Activated naive CD8-positive, alpha-beta T cell treated with anti-CD3 and anti-CD28 coated beads, Interleukin-2, amount 10 ng/mL, durations not matched to agents 7 days and 5 days (primary cell): ENCODE measurements around the gene EIF3L. TPM values are rescaled to one million over a fixed set of nuclear protein-coding genes. Genes with fewer than 3 reads are reported as not detected.

ENCODE experiments used
- ATAC-seq: fragments of 150-1000 bp; cut with Tn5 transposase; one replicate; pipeline ENCODE4 v1.10.0; 2021; ENCODE audit warnings: low read depth, moderate library complexity
- POLR2A ChIA-PET: fragments of 350-600 bp; sonication (Branson Sonifier 250); formaldehyde crosslinking; loops from one replicate; lab custom pipeline; 2021; ENCODE audit warnings: antibody characterized with exemption; lab: Charles Lee
- DNase-seq: peaks from one replicate; pipeline ENCODE4 v3.0.0; 2021
- H3K27ac Mint-ChIP-seq: one replicate; pipeline ENCODE4 v1.8.0; 2022; ENCODE audit warnings: mild to moderate bottlenecking, mixed read lengths
- H3K27me3 Mint-ChIP-seq: one replicate; pipeline ENCODE4 v1.8.0; 2022; ENCODE audit warnings: mild to moderate bottlenecking, moderate library complexity, mixed read lengths
- H3K36me3 Mint-ChIP-seq: one replicate; pipeline ENCODE4 v1.8.0; 2021; ENCODE audit warnings: mild to moderate bottlenecking, mixed read lengths
- H3K4me1 Mint-ChIP-seq: one replicate; pipeline ENCODE4 v1.8.0; 2021; ENCODE audit warnings: mixed read lengths
- H3K4me3 Mint-ChIP-seq: one replicate; pipeline ENCODE4 v1.8.0; 2022; ENCODE audit warnings: mild to moderate bottlenecking, moderate library complexity, mixed read lengths
- H3K9me3 Mint-ChIP-seq: one replicate; pipeline ENCODE4 v1.8.0; 2021; ENCODE audit warnings: mixed read lengths
- microRNA-seq: library from miRNA; unstranded; fragments of <30 nt; microRNA quantifications from one replicate; pipeline ENCODE4 v1.2.0, GENCODE V29; 2022
- total RNA-seq, 2 experiments: library from RNA; stranded (reverse); gene quantifications; one replicate each; pipeline ENCODE4 v1.2.3, GENCODE V29; 2021

The EIF3L gene
- total RNA-seq, 2 experiments from 2014 or later = 328 to 368 TPM

DNA sequence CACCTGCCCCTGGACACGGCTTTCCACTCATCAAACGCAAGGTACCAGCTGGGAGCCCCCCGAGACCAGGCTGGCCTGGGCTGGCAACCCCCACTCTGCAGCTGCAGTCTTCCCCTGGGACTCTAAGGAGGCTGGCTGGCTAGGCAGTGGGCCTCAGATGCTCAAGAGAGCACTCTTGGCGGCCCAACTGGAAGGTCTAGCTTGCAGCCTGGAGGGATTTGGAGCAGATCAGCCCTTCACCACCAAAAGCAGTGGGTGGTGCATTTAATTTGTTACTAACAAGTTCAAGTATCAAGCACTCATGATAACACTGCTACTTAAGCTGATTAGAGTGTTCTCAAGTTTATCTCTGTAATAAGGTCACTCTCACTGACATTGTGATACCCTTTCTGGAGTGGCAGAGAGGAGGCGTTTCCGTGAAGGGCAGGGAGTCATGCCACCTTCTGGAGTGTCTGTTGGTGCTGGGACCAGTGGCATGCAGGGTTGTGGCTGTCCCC lies 82.7 kb downstream of the EIF3L start:
- H3K27me3 Mint-ChIP-seq = no peaks in the 10 kb centered on the region
- H3K4me1 Mint-ChIP-seq = peaks cover 6% of the 10 kb centered on the region
- no peak overlapping the region for H3K27ac Mint-ChIP-seq
- H3K36me3 Mint-ChIP-seq = peaks cover 2% of the 10 kb centered on the region
- no peak overlapping the region for H3K4me3 Mint-ChIP-seq
- no peak for ATAC-seq
- H3K9me3 Mint-ChIP-seq = no peaks in the 10 kb centered on the region
- POLR2A ChIA-PET = interaction anchor here (0.6 to 1.6 kb wide), 3 partner anchors 26 to 56 kb away, joined by 3 to 7 read pairs (median 5); partner anchors contain the start of gene MICALL1
- no peak for DNase-seq

DNA sequence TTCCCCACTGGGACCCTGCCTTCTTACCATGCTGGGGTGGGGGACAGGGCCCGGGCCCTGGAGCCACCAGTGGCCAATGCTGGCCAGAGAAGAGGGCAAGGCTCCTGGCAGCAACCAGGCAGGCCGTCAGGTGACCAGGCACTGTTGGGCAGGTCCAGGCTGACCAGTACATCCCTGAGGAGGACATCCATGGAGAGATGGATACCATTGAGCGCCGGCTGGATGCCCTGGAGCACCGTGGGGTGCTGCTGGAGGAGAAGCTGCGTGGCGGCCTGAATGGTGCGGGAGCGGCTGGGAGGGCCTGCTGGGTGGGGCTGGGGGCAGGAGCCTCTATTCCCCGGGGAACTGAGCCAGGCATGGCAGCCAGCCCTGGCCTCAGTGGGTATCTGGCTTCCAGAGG lies 83.2 kb downstream of the EIF3L start:
- POLR2A ChIA-PET = interaction anchor here (1.1 to 1.6 kb wide), 2 partner anchors 26 to 36 kb away, joined by 3 to 5 read pairs; partner anchors contain the start of gene MICALL1
- Mint-ChIP-seq H3K4me1 (peaks cover 6% of the 10 kb centered on the region), H3K36me3 (peaks cover 2% of the 10 kb centered on the region), H3K27me3 (no peaks in the 10 kb centered on the region), H3K27ac (no peak overlapping the region), H3K9me3 (no peaks in the 10 kb centered on the region), H3K4me3 (no peak overlapping the region)
- DNase-seq (no peak), ATAC-seq (no peak)

DNA sequence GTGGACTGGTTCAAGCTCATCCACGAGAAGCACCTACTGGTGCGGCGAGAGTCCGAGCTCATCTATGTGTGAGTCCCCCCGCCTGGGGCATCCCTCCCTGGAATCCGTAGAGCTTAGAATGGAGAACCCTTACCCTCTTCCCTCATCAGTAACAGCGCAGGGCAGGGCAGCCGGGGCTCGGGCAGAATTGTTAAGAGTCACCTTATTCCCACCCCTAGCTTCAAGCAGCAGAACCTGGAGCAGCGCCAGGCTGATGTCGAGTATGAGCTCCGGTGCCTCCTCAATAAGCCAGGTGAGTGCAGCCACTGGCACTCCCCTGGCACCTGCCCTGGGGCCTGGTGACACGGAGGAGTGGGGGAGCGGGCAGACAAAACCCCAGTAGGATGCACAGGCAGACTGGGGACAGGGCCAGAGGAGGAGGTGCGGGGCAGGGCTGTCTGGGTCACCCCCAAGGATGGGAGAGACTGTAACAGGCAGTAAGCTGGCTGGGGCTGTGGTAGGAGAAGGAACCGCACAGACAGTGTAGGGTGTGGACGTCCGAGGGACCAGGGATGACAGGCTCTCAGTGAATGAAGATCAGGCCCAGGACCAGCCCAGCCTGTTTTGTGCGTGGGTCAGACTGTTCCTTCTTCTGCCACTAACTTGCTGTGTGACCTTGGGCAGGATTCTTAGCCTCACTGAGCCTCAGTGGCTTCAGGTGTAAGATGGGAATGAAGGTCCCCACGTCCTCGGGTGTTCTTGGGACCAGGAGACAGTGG lies 83.8 kb downstream of the EIF3L start:
- no peak overlapping the region for H3K4me3 Mint-ChIP-seq
- no peaks in the 10 kb centered on the region for H3K27me3 Mint-ChIP-seq
- peaks cover 2% of the 10 kb centered on the region for H3K36me3 Mint-ChIP-seq
- ATAC-seq (no peak), DNase-seq (no peak)
- peaks cover 6% of the 10 kb centered on the region for H3K4me1 Mint-ChIP-seq
- no peak overlapping the region for H3K27ac Mint-ChIP-seq
- H3K9me3 Mint-ChIP-seq = no peaks in the 10 kb centered on the region
- POLR2A ChIA-PET = interaction anchor here (0.6 to 1.6 kb wide), 2 partner anchors 27 to 667 kb away, joined by 3 to 5 read pairs; partner anchors contain the start of gene MICALL1

DNA sequence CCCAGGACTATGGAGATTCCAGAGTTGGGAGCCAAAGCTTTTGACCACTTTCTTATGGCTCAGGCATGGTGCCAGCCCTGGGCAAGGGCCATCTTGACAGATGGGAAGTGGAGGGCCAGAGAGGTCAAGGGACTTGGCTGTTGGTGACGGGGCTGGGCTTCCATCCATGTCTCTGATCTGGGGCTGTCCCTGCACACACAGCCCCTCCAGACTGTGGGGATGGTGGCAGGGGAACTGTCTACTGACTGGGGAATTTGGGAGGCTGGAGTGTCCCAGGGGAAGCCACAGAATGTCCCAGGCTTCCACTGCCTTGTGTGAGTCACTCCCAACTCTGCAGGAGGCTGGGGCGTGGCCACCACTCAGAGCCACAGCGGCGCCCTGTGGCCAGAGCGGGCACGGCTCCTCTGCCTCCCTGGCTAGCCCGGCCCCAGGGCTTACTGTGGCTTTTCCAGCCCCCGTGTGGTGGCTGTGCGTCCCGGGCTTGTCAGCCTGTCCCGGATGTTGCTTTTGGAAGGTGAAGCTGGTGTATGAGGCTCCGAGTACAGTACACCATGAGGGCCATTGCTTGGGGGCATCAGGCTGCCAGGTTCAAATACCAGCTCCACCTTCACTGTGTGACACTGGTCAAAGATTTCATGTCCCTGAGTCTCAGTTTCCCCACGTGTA lies 84.6 kb downstream of the EIF3L start:
- Mint-ChIP-seq H3K27me3 (no peaks in the 10 kb centered on the region), H3K9me3 (no peaks in the 10 kb centered on the region), H3K4me1 (peaks cover 6% of the 10 kb centered on the region), H3K36me3 (peaks cover 2% of the 10 kb centered on the region), H3K27ac (peak overlapping the region; percentile 54), H3K4me3 (no peak overlapping the region)
- ATAC-seq (peak; percentile 95), DNase-seq (peak; percentile 90)
- POLR2A ChIA-PET = interaction anchor here (1.0 to 1.6 kb wide), 2 partner anchors 28 to 38 kb away, joined by 3 to 5 read pairs; partner anchors contain the start of gene MICALL1

Small RNA genes lying within 50 kb of the gene (microRNA-seq; reads per million reads assigned to microRNA genes)
- not detected for gene MIR659

Other genes with a start within 250 kb of the EIF3L start
- gene GGA1, start 240.6 kb upstream of the EIF3L start, total RNA-seq = 10 to 100 TPM; 75.3 to 79.5 TPM
- 100 to 1,000 TPM; 157 to 169 TPM for gene SH3BP1, start 209.8 kb upstream of the EIF3L start, total RNA-seq
- gene PDXP, start 190.7 kb upstream of the EIF3L start, total RNA-seq = 10 to 100 TPM; 16.4 to 16.6 TPM
- gene LGALS1, start 173.8 kb upstream of the EIF3L start, total RNA-seq = 1,000 to 10,000 TPM; 1,082 to 1,187 TPM
- gene NOL12, start 163.1 kb upstream of the EIF3L start, total RNA-seq = 10 to 100 TPM; 42.8 to 50.4 TPM
- 10 to 100 TPM; 41.4 to 44.4 TPM for gene TRIOBP, start 152.4 kb upstream of the EIF3L start, total RNA-seq
- gene GCAT, start 41.5 kb upstream of the EIF3L start, total RNA-seq = 10 to 100 TPM in 1 of 2 experiments, 1 to 10 TPM in 1; 9.8 to 10.1 TPM
- gene GALR3, start 26.0 kb upstream of the EIF3L start, total RNA-seq = not detected
- gene ANKRD54, start 5.1 kb upstream of the EIF3L start, total RNA-seq = 10 to 100 TPM; 22.2 to 23.3 TPM
- gene MICALL1, start 56.9 kb downstream of the EIF3L start, total RNA-seq = 10 to 100 TPM; 27.9 to 31.3 TPM
- gene C22orf23, start 104.2 kb downstream of the EIF3L start, total RNA-seq = not detected
- gene POLR2F, start 104.3 kb downstream of the EIF3L start, total RNA-seq = 10 to 100 TPM; 60.2 to 61.4 TPM
- gene SOX10, start 135.1 kb downstream of the EIF3L start, total RNA-seq = not detected
- gene PICK1, start 208.0 kb downstream of the EIF3L start, total RNA-seq = 10 to 100 TPM; 21.4 to 21.8 TPM
- not detected for gene SLC16A8, start 234.8 kb downstream of the EIF3L start, total RNA-seq